Gastrocnemius medialis (tissue), 4 donors: ENCODE data around the gene ZNF397.
"Not testable (repeated sequence)": the region's sequence is repeated elsewhere in the genome, so short reads cannot be mapped to it uniquely, and the experiment has no call there.

Experiments
- CTCF ChIP-seq, 5 experiments: fragments of 450-650 bp in 3 of 5; fragments of 200-600 bp in 2 of 5; sonication (generic) in 2 of 5; IDR thresholded peaks in 4 of 5; conservative IDR thresholded peaks in 1 of 5; 1 replicate in 4 of 5; 2 replicates in 1 of 5; pipeline ENCODE4 v1.5.1; 2016 to 2019; ENCODE audit warnings: antibody characterized with exemption in 5 of 5, mild to moderate bottlenecking in 3 of 5, moderate library complexity in 3 of 5
- POLR2A ChIP-seq, 2 donors: fragments of 450-650 bp; IDR thresholded peaks; one replicate each; pipeline ENCODE4 v1.6.1; 2017; ENCODE audit warnings: antibody characterized with exemption in 2 of 2, mild to moderate bottlenecking in 2 of 2, moderate library complexity in 2 of 2

GRCh38 chr18:35219331-35219730 lies 21.5 kb upstream of the ZNF397 start:
- not testable (repeated sequence) for TF ChIP-seq CTCF (IDR thresholded peaks at IDR 0.05 in 4 of 5, conservative IDR thresholded peaks at IDR 0.05 in 1 of 5); POLR2A (IDR thresholded peaks at IDR 0.05)
